ENCODE results near the gene PTPN20. TPM values are rescaled to one million over a fixed set of nuclear protein-coding genes. Genes with fewer than 3 reads are reported as not detected.

PTPN20 gene
- total RNA-seq, 1 experiment from 2014 or later = 0.96 TPM

GRCh38 chr10:47008769-47009168, 97.5 kb downstream of the PTPN20 start (continued):
- no peak for TF ChIP-seq MLX (CRISPR knock-in tag; IDR thresholded peaks at IDR 0.05)
- no peak for TF ChIP-seq ZNF423 (CRISPR knock-in tag; IDR thresholded peaks at IDR 0.05)
- no peak for TF ChIP-seq RORB (CRISPR knock-in tag; IDR thresholded peaks at IDR 0.05)

DNA sequence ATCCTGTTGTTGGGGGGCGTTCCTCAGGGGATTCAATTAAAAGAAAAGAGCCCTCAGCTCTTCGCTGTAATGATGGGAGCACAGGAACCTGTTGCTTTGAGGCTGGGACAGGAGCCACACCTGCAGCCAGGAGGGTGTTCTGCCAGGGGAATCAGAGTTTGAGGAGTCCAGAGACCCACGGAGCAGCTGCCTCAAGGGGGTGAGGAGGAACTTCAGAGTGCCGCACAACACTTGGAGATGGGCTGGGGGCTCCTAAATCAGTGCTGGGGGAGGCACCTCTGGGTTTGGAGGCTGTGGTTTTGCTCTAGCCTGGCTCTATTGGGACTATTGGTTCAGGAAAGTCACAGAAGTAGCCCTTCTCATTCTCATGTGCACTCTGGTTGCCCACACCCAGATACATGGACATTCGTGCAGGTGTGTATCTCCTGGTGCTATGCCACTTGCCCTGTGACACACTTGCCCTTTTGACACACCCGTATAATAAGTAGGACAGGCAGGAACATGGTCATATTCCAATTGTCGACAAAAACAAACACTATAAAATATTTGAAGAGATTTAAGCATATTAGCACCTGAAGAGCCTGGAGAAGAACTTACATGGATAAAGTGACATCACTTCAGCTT, 98.1 kb downstream of the PTPN20 start:
- no peak for ATAC-seq
- H3K27me3 Mint-ChIP-seq (ENCODE audit: low read depth) = no peaks in the 10 kb centered on the region
- ChIA-PET POLR2A (no interaction called here), CTCF (interaction anchor here (1.7 kb wide), 1 partner anchor 14 kb away, joined by 6 read pairs; no protein-coding TSS in a partner anchor)
- no peaks in the 10 kb centered on the region for H3K4me1 Mint-ChIP-seq
- H3K36me3 Mint-ChIP-seq = no peaks in the 10 kb centered on the region
- DNase-seq (ENCODE audit: low spot score) = no peak
- H3K9me3 Mint-ChIP-seq = no peaks in the 10 kb centered on the region
- no peak overlapping the region for H3K4me3 Mint-ChIP-seq
- no peak overlapping the region for H3K27ac Mint-ChIP-seq
- TF ChIP-seq GTF2I (CRISPR knock-in tag; conservative IDR thresholded peaks at IDR 0.05) (no peak), TP53 (CRISPR knock-in tag; IDR thresholded peaks at IDR 0.05) (no peak), NR3C1 (CRISPR knock-in tag; conservative IDR thresholded peaks at IDR 0.05; ENCODE audit: low read depth) (no peak), ATF2 (CRISPR knock-in tag; IDR thresholded peaks at IDR 0.05; ENCODE audit: borderline replicate concordance, low read depth) (no peak), PRDM15 (CRISPR knock-in tag; IDR thresholded peaks at IDR 0.05) (no peak), TEAD1 (CRISPR knock-in tag; IDR thresholded peaks at IDR 0.05) (no peak), MXD4 (CRISPR knock-in tag; IDR thresholded peaks at IDR 0.05; ENCODE audit: borderline replicate concordance) (no peak), ZMAT4 (CRISPR knock-in tag; IDR thresholded peaks at IDR 0.05) (no peak), ZNF396 (CRISPR knock-in tag; IDR thresholded peaks at IDR 0.05; ENCODE audit: borderline replicate concordance) (no peak), ZNF512 (CRISPR knock-in tag; IDR thresholded peaks at IDR 0.05; ENCODE audit: borderline replicate concordance) (no peak), ZNF121 (CRISPR knock-in tag; IDR thresholded peaks at IDR 0.05) (no peak), ZBTB21 (CRISPR knock-in tag; IDR thresholded peaks at IDR 0.05; ENCODE audit: borderline replicate concordance) (no peak), HMGA2 (CRISPR knock-in tag; IDR thresholded peaks at IDR 0.05) (no peak), NFE2L1 (CRISPR knock-in tag; IDR thresholded peaks at IDR 0.05) (no peak)
- TF ChIP-seq, protein P1, sequence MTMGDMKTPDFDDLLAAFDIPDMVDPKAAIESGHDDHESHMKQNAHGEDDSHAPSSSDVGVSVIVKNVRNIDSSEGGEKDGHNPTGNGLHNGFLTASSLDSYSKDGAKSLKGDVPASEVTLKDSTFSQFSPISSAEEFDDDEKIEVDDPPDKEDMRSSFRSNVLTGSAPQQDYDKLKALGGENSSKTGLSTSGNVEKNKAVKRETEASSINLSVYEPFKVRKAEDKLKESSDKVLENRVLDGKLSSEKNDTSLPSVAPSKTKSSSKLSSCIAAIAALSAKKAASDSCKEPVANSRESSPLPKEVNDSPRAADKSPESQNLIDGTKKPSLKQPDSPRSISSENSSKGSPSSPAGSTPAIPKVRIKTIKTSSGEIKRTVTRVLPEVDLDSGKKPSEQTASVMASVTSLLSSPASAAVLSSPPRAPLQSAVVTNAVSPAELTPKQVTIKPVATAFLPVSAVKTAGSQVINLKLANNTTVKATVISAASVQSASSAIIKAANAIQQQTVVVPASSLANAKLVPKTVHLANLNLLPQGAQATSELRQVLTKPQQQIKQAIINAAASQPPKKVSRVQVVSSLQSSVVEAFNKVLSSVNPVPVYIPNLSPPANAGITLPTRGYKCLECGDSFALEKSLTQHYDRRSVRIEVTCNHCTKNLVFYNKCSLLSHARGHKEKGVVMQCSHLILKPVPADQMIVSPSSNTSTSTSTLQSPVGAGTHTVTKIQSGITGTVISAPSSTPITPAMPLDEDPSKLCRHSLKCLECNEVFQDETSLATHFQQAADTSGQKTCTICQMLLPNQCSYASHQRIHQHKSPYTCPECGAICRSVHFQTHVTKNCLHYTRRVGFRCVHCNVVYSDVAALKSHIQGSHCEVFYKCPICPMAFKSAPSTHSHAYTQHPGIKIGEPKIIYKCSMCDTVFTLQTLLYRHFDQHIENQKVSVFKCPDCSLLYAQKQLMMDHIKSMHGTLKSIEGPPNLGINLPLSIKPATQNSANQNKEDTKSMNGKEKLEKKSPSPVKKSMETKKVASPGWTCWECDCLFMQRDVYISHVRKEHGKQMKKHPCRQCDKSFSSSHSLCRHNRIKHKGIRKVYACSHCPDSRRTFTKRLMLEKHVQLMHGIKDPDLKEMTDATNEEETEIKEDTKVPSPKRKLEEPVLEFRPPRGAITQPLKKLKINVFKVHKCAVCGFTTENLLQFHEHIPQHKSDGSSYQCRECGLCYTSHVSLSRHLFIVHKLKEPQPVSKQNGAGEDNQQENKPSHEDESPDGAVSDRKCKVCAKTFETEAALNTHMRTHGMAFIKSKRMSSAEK (CRISPR knock-in tag; IDR thresholded peaks at IDR 0.05; ENCODE audit: borderline replicate concordance) = no peak
- TF ChIP-seq, protein P2, sequence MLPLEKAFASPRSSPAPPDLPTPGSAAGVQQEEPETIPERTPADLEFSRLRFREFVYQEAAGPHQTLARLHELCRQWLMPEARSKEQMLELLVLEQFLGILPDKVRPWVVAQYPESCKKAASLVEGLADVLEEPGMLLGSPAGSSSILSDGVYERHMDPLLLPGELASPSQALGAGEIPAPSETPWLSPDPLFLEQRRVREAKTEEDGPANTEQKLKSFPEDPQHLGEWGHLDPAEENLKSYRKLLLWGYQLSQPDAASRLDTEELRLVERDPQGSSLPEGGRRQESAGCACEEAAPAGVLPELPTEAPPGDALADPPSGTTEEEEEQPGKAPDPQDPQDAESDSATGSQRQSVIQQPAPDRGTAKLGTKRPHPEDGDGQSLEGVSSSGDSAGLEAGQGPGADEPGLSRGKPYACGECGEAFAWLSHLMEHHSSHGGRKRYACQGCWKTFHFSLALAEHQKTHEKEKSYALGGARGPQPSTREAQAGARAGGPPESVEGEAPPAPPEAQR (CRISPR knock-in tag; IDR thresholded peaks at IDR 0.05) = no peak
- TF ChIP-seq, protein P3, sequence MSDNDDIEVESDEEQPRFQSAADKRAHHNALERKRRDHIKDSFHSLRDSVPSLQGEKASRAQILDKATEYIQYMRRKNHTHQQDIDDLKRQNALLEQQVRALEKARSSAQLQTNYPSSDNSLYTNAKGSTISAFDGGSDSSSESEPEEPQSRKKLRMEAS (CRISPR knock-in tag; IDR thresholded peaks at IDR 0.05) = no peak
- TF ChIP-seq, protein P4, sequence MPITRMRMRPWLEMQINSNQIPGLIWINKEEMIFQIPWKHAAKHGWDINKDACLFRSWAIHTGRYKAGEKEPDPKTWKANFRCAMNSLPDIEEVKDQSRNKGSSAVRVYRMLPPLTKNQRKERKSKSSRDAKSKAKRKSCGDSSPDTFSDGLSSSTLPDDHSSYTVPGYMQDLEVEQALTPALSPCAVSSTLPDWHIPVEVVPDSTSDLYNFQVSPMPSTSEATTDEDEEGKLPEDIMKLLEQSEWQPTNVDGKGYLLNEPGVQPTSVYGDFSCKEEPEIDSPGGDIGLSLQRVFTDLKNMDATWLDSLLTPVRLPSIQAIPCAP (CRISPR knock-in tag; IDR thresholded peaks at IDR 0.05) = no peak

All from WTC11 (cell line).